HL-60/S4 treated with phorbol 12-myristate 13-acetate at 8.2 ng/mL for 4 days and 3 days (cell line): Measurements from ENCODE around the gene LRCH4.
"Not testable (repeated sequence)": the region's sequence is repeated elsewhere in the genome, so short reads cannot be mapped to it uniquely, and the experiment has no call there.

Experiments used
- in situ Hi-C: fragments of 300-500 bp; cut with MboI; formaldehyde crosslinking; loops from 2 replicates; pipeline ENCODE4 v1.15.0; 2022; ENCODE audit warnings: low sequenced_read_pairs

Gene LRCH4

DNA sequence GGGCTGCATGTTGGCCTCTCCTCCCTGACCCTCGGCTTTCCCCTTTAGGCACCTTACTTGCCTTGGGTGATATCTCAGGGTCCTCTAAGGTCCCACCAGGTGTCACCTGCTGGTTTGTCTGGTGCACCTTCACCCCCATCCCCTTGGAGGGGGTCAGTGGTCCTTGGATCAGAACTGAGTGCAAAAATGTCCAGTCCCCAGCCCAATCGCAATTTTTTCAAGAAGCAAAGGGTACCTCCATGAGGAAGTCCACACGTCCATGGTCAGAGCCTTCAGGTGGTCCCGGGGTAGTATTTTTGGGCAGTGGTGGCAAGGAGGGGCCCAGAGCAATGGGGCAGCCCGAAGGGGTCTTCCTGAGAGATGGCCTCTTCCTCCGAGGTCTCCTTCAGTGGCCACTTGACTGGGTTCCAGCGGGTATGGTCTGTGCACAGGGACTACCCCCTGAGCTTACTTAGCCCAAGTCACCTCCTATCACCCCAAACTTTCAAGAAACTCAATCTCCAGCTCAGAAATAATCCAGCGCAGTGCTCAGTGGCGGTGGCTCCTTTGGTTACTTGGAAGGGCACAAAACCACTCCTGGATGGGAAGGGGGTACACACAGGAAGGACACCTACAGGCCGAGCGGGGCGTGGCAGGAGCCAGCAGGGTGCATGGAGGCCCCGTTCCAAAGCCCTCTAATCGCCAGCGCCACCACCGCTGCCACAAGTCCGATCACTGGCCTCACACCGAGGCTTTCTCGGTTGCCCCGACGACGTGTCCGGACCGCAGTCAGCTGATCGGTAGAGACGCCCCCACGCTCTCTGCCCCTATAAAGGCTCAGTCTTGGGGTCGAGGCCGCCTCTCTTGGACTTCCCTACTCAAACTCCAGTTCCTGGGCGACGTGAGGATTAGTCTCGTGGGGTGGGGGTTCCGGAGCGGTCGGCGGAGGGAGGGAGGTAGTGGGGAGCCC is 16.8 kb downstream of the LRCH4 start:
- in situ Hi-C loops: loop anchor here (10.0 kb wide), 1 partner anchor 94 kb away; the partner anchor contains the start of gene TSC22D4

DNA sequence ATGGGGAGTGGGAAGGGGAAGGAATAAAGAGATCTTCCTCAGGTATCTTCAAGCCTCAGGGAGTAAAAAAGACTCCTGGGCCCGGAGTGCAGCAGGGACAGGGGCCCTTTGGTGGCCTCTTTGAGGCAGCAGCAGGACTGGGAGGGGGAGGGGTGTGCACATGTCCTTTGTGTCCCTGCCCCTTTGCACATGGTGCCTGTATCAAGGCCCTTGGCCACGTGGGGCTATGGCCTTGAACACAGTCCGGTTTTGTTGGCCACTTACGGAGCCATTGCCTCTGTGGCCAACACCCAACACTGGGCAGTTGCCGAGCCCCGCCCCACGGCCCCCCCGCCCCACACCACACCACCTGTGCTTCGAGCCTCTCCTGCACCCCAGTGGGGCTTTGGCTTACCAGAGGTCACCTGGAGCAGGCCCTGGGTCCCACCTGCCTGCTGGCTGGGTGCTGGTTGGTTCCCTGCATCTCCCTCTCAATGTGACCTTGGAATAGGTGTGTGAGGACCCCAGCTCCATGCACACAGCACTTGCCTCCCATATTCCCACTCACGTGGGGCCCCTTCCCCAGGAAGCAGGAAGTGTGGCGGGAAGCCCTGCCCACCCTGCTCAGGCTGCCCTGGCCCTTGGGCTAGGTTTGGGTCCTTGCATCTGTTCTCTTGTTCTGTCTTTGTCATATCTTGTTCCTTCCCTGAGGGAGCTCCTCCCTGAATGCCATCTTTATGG is 17.6 kb downstream of the LRCH4 start:
- in situ Hi-C loops: loop anchor here (10.0 kb wide), 1 partner anchor 94 kb away; the partner anchor contains the start of gene TSC22D4

DNA sequence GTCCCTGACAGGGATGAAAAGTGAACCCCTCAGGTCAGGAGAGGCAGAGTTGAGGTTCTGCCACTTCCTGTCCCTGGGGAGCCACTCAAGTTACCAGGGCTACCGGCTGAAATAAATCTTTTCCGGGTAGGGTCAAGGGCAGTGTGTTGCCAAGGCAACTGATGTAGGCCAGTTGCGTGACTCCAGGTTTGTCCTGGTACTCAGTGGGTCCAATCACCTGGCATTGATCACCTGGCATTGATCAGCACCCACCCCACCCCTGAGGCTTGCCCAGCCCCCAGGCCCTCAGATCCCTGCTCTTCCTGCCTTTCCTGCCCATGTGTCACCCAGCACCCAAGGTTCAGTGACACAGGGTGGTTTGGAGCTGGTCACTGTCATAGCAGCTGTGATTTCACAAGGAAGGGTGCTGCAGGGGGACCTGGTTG is 18.2 kb downstream of the LRCH4 start:
- in situ Hi-C loops: loop anchor here (10.0 kb wide), 1 partner anchor 93 kb away; the partner anchor contains the start of gene TSC22D4

DNA sequence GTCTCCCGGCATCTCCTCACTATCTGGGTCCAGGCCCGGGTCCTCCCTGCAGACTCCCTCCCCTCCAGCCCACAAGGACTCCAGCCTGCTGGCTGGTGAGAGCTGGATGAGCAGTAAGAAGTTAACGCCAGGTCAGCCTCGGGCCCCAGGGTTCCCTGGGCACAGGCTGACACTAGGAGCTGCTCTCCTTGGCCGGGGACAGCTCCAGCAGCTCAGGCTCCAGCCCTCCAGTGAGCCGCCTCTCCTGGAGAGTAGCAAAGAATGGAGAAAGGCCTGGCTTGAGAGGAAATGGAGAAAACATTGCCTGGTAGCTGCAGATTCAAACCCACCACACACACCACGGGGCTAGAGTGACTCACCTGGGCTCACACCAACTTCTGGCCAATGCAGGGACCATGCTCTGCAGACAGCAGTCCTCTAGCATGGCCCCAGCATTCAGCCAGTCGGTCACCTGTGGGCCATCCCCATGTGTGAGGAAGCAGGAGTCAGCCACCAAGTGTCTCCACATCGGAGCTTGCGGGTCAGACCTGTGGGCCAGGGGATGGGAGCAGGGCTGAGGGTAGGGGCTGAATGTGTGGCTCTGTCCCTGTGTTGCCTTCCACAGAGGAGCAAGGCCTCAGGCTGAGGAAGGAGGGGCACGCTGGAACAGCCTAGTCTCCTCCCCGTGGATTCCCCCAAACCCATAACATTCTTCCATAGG is 18.7 kb downstream of the LRCH4 start:
- in situ Hi-C loops: loop anchor here (10.0 kb wide), 1 partner anchor 92 kb away; the partner anchor contains the start of gene TSC22D4

DNA sequence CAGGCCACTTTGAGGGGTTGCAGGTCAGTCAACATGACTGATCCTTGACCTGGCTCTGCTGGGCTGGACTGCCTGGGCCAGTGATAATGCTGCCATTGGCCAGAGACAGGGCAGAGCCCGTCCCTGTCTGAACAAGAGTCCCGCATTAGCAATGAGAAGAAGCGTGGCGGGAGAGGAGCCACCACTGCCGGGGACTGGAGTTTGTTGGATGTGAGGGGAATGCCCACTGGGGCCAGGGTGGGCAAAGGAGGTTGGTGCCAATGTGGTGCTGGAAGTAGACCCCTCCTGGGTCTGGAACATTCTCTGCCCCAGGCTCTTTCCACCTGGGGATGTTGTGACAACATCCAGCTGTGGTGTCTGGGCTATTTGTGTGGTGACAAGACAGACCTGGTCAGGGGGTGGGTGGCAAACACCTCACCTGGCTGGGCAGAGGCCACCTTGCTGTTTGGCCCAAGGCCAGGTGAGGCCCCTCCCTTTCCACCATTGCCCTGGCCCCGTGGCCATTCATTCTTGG is 19.9 kb downstream of the LRCH4 start:
- in situ Hi-C loops: loop anchor here (10.0 kb wide), 1 partner anchor 91 kb away; the partner anchor contains the start of gene TSC22D4

DNA sequence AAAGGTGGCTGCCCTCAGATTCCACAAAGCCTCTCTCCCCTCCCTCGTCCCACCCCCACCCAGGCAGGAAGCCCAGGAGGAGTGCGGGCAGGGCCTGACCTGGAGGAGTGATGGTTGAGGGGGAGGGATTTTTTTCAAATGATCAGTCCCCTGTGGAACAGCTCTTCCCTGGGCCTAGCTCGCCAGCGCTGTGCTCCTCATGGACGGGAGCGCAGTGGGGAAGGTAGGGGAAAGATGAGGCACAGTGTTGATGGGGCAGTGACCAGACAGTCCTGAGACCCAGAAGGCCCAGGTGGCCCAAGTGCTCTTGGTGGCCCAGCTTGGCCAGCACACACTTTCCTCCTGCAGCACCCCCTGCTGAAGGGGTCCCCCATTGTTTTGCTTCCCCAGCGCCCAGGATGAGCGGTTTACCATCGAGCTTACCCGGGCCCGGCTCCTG is 20.8 kb downstream of the LRCH4 start:
- in situ Hi-C loops: loop anchor here (10.0 kb wide), 1 partner anchor 90 kb away; the partner anchor contains the start of gene TSC22D4

DNA sequence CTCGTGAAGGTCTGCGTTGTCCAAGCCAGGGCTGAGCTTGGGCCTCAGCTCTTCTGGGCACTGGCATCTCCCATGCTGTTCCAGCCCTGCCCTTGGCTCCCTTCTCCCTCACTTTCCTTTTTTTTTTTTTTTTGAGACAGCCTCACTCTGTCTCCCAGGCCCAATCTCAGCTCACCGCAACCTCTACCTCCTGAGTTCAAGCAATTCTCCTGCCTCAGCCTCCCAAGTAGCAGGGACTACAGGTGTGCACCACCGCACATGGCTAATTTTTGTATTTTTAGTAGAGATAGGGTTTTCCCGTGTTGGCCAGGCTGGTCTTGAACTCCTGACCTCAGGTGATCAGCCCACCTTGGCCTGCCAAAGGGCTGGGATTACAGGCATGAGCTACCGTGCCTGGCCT is 21.5 kb downstream of the LRCH4 start:
- in situ Hi-C loops: loop anchor here (10.0 kb wide), 1 partner anchor 90 kb away; the partner anchor contains the start of gene TSC22D4

DNA sequence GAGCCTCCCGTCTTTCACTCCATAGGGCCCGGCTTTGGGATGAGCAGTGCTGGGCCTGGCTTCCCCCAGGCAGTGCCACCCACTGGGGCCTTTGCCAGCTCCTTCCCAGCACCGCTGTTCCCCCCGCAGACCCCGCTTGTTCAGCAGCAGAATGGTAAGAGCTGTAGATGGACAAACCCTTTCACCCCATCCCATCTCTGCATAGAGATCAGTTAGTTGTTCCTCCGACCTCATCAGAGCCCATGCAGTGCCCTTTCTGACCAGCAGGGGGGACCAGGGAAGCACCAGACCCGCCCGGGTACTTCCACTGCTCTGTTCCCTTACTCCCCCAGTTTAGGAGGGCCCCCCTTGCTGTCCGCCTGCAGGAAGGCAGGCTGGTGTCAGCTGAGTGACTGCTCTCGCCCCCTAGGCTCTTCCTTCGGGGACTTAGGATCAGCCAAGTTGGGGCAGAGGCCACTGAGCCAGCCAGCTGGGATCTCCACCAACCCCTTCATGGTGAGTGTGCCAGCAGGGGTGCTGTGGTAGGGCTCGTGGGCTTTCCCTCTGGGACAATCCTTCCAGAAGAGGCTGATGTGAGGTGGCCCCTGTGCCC is 22.0 kb downstream of the LRCH4 start:
- in situ Hi-C loops: loop anchor here (10.0 kb wide), 1 partner anchor 89 kb away; the partner anchor contains the start of gene TSC22D4

DNA sequence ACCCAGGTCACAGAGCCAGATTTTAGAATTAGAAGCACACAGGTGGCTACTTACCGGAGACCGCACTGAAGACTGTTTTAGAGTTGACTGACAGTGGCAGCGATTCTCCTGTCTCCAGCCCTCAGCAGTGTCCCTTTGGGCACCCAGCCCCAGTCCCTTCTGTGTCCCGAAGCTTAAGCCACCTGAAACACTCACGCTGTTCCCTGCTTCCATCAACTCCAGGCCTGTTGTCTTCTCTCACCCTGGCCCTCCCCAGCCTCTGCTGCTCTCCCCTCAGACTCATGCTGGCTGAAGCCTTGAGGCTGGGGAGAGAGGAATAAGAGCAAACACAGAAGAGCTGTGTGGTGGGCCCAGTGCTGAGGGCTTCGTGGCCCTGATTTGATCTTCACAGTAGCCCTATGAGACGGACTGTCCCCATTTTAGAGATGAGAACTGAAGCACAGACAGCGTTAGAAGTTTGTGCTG is 22.8 kb downstream of the LRCH4 start:
- in situ Hi-C loops: loop anchor here (10.0 kb wide), 1 partner anchor 88 kb away; the partner anchor contains the start of gene TSC22D4

DNA sequence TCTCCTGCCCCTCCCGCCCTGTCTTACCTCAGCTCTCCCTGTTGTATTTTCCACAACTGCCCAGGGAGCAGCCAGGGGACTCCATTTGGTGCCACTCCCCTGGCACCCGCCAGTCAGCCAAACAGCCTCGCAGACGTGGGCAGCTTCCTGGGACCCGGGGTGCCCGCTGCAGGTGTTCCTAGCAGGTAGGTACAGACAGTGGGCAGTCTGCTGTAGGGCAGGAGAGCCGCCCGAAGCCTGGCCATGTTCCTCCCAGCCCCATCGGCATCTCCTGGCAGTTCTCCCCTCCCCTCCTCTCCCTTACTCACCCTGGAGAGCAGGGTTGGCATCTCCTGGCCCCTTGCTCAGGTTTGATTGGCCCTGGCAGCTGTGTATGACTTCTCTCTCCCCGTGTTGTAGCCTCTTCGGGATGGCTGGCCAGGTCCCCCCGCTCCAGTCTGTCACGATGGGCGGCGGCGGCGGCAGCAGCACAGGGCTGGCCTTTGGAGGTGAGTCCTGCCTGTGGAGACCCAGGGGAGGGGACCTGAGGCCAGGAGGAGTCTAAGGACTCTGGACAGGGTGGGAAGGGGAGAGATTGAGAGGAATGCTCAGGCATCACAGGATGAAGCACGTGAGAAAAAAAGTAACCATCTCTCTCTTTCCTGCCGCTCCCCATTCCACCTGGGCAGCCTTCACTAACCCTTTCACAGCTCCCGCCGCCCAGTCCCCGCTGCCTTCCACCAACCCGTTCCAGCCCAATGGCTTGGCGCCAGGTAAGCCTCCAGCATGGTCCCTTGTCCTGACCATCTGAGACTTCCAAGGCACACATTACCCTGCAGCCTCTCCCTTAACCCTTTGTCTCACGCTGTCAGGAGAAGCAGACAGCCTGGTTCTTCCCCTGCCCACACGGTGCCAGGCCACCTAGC is 23.5 kb downstream of the LRCH4 start:
- in situ Hi-C loops: loop anchor here (10.0 kb wide), 1 partner anchor 88 kb away; the partner anchor contains the start of gene TSC22D4

DNA sequence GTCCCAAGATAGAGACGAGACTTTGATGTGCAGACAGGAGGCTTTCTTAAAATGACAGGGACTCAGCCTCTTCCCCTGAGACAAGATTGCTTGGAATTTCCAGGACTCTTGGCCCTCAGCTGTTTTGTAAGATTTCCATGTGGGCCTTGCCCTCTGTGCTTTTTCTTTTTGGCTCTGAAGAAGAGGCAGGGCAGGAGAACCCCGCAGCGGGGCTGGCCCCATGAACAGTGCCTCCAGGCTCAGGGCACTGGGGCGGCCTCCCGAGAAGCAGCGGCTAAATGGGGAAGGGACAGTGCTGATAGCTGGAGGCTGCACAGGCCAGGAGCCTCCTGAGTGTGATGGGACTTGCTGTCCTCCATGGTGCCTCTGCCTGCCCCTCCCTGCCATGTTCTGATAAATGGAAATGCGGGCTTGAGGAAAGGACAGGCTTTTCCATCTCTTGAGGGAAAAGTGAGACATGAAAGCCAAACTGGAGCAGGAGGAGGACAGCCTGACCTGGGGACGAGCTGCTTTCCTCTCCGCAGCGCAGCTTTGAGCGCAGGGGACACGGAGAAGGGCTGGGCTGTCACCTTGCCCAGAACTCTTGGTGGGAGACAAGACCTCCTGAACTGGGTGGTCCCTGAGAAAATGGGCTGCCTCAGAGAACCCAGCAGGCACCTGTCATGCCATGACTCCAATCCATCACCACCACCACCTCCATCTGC is 24.3 kb downstream of the LRCH4 start:
- in situ Hi-C loops: loop anchor here (10.0 kb wide), 1 partner anchor 87 kb away; the partner anchor contains the start of gene TSC22D4

DNA sequence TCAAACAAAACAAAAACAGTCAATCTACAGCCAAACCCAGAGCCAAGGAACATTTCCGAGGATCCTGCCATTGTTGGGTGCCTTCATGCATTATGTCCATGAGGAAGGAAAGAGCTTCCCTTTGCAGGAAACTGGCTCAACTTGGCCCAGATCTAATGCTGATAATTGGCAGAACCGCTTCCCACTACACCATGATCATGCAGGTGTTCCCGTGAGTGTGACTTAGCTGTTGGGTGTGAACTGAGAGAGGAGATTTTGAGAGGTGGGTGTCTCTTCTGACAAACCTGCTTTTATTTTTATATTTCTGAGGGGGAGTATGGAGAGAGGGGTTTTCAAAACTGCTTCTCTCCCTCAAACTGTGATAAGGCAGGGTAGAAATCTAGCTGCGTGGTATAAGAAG is 26.8 kb downstream of the LRCH4 start:
- in situ Hi-C loops: no loop called here

DNA sequence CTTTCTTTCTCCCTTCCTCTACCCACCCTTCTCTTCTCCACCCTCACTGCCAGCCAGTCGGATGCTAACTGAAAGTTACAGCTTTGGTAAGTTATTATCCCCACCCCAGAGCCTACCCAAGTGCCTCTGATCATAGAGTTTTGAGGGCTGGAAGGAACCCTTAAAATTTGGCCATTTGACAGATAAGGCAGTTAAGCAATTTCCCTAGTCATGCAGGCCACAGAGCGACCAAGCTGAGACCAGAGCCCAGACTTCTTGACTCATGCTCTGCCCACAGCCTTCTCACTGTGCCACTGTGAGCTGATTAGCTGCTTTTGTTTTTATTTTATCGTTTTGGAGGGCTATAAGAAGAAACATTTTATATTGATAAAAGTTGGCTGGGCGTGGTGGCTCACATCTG is 29.4 kb downstream of the LRCH4 start:
- in situ Hi-C loops: no loop called here

DNA sequence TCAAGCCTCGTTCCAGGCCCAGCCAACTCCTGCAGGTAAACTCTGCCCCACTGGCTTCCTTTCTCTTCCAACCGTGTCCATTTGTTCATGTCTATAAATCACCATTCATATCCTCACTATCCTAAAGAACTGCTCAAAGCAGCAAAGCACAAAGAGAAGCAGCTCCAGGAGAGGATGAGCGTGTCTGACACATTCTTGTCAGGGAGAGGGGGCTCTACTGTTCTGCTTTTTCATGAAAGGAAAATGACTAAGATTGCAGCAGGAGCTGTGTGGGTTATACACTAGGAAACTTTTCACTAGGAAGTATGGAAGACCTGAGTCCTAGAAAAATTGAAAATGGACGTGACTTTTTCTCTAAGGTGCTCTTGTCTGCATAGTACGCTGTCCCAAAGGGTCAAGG is 30.2 kb downstream of the LRCH4 start:
- in situ Hi-C loops: no loop called here

DNA sequence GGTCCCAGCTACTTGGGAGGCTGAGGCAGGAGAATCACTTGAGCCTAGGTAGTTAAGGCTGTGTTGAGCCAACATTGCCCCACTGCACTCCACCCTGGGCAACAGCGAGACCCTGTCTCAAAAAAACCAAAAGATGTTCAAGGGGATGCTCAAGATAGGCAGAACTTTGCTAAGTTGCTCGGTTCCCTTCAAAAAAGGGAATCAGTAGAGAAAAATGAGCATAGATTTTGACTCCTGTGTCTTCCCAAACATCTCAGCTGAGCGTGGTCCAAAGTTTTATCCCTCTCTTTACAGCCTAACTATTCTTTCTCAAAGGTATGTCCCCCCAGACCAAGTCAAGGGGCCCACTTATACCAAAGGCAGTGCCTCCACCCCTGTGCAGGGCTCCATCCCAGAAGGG is 32.9 kb downstream of the LRCH4 start:
- in situ Hi-C loops: no loop called here

DNA sequence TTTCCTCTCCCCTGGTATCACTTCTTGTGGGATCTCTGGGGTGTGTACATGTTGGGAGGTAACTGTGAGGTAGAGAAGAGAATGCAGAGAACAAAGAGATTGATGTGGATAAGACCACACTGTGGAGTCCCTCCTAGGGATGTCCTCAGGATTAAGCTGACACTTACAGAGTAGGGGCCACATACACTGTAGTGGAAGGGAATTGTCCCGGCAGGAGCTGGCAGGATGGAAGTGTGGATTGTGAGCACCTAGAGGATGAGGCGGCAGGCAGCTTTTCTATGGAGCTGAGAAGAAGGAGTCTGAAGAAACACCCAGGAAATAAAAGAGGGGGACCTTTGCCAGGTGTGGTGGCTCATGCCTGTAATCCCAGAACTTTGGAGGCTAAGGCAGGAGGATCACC is 33.4 kb downstream of the LRCH4 start:
- in situ Hi-C loops: no loop called here

DNA sequence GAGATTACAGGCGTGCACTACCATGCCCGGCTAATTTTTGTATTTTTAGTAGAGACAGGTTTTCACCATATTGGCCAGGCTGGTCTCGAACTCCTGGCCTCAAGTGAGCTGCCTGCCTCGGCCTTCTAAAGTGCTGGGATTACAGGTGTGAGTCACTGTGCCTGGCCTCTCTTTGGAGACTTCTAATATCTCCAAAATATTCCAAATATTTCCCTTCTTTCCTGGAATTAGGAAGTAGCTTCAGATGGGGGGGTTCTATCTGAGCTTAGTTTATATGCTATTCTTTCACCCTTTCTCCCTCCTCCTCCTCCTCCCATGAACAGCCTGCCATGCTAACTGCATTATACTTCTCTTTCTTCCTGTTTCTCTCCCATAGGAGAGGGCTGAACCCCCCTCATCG is 37.5 kb downstream of the LRCH4 start:
- in situ Hi-C loops: not testable (repeated sequence)

DNA sequence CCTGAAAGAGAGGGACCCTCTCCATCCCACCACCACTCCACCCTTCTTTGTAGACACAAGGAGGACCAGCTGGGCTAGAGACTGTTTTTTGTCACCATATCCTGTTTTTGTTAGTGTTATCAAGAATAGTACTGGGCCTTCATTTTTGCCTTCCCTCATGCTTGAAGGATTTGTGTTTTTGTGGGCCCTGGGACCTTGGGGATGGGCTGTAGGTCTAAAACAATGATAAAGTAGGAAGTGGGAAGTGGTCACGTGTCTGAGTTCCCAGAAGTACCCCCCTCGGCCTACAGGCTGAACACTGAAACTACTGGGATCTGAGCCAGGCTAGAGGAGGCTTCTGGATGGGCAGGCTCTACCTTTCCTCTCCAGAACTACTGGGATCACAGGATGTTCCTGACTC is 38.1 kb downstream of the LRCH4 start:
- in situ Hi-C loops: no loop called here
